ENCODE data around the gene CMIP.

DNA sequence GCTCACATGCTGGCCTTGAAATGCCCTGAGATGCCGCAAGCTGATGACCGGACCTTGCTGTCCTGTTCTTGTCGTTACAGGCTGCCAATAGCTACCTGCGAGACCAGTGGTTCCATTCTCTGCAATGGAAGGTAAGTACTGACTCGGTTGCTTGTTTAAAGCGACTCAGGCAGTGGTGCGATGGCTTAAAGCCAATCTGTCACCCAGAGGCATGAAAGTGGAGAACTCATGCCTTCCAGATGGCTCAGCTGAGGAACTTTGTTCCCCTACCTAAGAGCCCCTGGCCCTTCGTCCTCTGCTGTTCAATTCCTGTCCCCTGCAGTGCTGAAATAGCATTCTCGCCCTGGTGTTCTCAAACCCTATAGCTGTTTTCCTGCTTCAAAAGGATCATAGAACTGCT lies 176.2 kb downstream of the CMIP start:
- no peak for TF ChIP-seq BHLHE40 (IDR thresholded peaks at IDR 0.05; ENCODE audit: borderline replicate concordance)
- no peak for TF ChIP-seq NFRKB (IDR thresholded peaks at IDR 0.05)
- TF ChIP-seq, protein P1, sequence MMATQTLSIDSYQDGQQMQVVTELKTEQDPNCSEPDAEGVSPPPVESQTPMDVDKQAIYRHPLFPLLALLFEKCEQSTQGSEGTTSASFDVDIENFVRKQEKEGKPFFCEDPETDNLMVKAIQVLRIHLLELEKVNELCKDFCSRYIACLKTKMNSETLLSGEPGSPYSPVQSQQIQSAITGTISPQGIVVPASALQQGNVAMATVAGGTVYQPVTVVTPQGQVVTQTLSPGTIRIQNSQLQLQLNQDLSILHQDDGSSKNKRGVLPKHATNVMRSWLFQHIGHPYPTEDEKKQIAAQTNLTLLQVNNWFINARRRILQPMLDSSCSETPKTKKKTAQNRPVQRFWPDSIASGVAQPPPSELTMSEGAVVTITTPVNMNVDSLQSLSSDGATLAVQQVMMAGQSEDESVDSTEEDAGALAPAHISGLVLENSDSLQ (IDR thresholded peaks at IDR 0.05) = no peak
